Measurements from ENCODE around the gene RALGAPA1.

GRCh38 chr14:35783699-35784098, 25.4 kb downstream of the RALGAPA1 start:
- TF ChIP-seq POLR2A (IDR thresholded peaks at IDR 0.05; ENCODE audit: low read depth, low read length) = no peak
- TF ChIP-seq TAF1 (IDR thresholded peaks at IDR 0.05; ENCODE audit: borderline replicate concordance, low read depth, low read length) = no peak

All from GM12892 (cell line).